Astrocyte (in vitro differentiated cells and primary cell): ENCODE results near the gene NAB2. TPM values are rescaled to one million over a fixed set of nuclear protein-coding genes. Genes with fewer than 3 reads are reported as not detected.

Experiments
- DNase-seq: peaks from one replicate; pipeline ENCODE4 v3.0.0-alpha.2; 2010; ENCODE audit warnings: low read depth
- FAIRE-seq: peaks from 2 replicates; lab custom pipeline; 2011; peaks lifted over from hg19 to GRCh38; lab: Jason Lieb, UNC
- H2AFZ ChIP-seq: 2 replicates; pipeline ENCODE4 v1.6.0; 2012; ENCODE audit warnings: low read depth, low read length, inconsistent platforms
- H3K27ac ChIP-seq: 2 replicates; pipeline ENCODE4 v1.5.1; 2011; ENCODE audit warnings: low read depth, low read length, inconsistent platforms
- H3K27me3 ChIP-seq: 2 replicates; pipeline ENCODE4 v1.6.0; 2011; ENCODE audit warnings: low read length, inconsistent platforms; ENCODE audit not compliant: insufficient read depth
- H3K36me3 ChIP-seq: 2 replicates; pipeline ENCODE4 v1.5.1; 2011; ENCODE audit warnings: low read length, inconsistent platforms; ENCODE audit not compliant: insufficient read depth
- H3K4me1 ChIP-seq: 2 replicates; pipeline ENCODE4 v1.5.1; 2011; ENCODE audit warnings: low read length, inconsistent platforms; ENCODE audit not compliant: insufficient read depth
- H3K4me2 ChIP-seq: 2 replicates; pipeline ENCODE4 v1.6.0; 2012; ENCODE audit warnings: low read length, inconsistent platforms
- H3K4me3 ChIP-seq: 2 replicates; pipeline ENCODE4 v1.5.1; 2011; ENCODE audit warnings: low read depth, mild to moderate bottlenecking, low read length, inconsistent platforms; ENCODE audit not compliant: insufficient read depth
- H3K79me2 ChIP-seq: 2 replicates; pipeline ENCODE4 v1.6.0; 2012; ENCODE audit warnings: mild to moderate bottlenecking, low read length, inconsistent platforms; ENCODE audit not compliant: insufficient read depth
- H3K9ac ChIP-seq: 2 replicates; pipeline ENCODE4 v1.6.0; 2012; ENCODE audit warnings: mild to moderate bottlenecking, low read length, inconsistent platforms
- H3K9me3 ChIP-seq: 2 replicates; pipeline ENCODE4 v1.5.1; 2012; ENCODE audit warnings: low read depth, mild to moderate bottlenecking, low read length, inconsistent platforms; ENCODE audit not compliant: insufficient read depth
- H4K20me1 ChIP-seq: 2 replicates; pipeline ENCODE4 v1.6.0; 2012; ENCODE audit warnings: low read length, inconsistent platforms; ENCODE audit not compliant: insufficient read depth
- H3K27ac Mint-ChIP-seq: one replicate; pipeline ENCODE4 v1.8.0; 2021; ENCODE audit warnings: mild to moderate bottlenecking, mixed read lengths; ENCODE audit not compliant: unreplicated experiment
- H3K27me3 Mint-ChIP-seq: one replicate; pipeline ENCODE4 v1.8.0; 2021; ENCODE audit warnings: low read depth, mixed read lengths; ENCODE audit not compliant: unreplicated experiment
- H3K36me3 Mint-ChIP-seq: one replicate; pipeline ENCODE4 v1.8.0; 2021; ENCODE audit warnings: low read depth, mixed read lengths; ENCODE audit not compliant: unreplicated experiment
- H3K4me1 Mint-ChIP-seq: one replicate; pipeline ENCODE4 v1.8.0; 2021; ENCODE audit warnings: low read depth, mixed read lengths; ENCODE audit not compliant: unreplicated experiment
- H3K4me3 Mint-ChIP-seq: one replicate; pipeline ENCODE4 v1.8.0; 2021; ENCODE audit warnings: mild to moderate bottlenecking, moderate library complexity, mixed read lengths; ENCODE audit not compliant: unreplicated experiment
- H3K9me3 Mint-ChIP-seq: one replicate; pipeline ENCODE4 v1.8.0; 2021; ENCODE audit warnings: mild to moderate bottlenecking, mixed read lengths; ENCODE audit not compliant: unreplicated experiment
- EZH2 ChIP-seq: IDR thresholded peaks from 2 replicates; pipeline ENCODE4 v1.6.1; 2012; ENCODE audit warnings: mild to moderate bottlenecking, low read length, inconsistent platforms; ENCODE audit not compliant: insufficient read depth
- total RNA-seq: library from RNA; stranded (reverse); gene quantifications from 2 replicates; pipeline ENCODE4 v1.2.1, GENCODE V29; 2021
- TF ChIP-seq, protein P1 (sequence below): IDR thresholded peaks from 2 replicates; pipeline ENCODE4 v1.5.1; 2011; ENCODE audit warnings: low read depth, mild to moderate bottlenecking, inconsistent platforms, low read length, moderate library complexity; ENCODE audit not compliant: insufficient read depth

The NAB2 gene
- total RNA-seq, 1 donor from 2014 or later: 36.6 TPM

DNA sequence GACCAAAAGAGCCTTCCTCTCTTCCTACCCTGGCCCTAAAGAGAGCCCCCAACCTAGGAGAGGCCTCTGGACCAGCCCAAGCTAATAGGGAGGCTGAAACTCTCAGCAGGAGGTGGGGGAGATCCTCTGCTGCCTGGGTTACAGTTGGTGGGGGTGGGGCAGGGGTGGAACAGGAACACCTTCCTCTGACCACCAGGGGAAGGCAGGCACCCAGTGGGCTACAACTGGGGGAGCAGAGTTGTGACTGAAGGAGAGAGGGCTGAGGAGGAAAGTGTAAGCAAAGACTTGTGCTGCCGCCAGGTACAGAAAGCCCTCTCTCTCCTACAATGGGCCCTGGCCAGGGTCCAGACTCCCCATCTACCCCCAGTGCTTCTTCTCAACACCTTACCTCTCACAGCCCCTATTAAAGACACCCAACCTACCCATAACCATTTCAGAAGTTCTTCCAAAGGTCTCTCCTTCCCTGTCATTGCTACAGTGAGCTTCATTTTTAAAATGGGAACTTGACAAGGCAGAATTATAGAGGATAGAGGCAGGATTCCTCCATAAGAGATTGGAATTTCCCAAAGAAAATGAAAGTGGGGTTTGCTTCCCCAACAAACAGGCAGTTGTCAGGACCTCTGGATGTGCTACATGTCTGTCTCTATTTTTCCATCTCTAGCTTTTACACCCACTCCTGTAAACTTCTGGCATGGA is 40.3 kb upstream of the NAB2 start:
- no peak overlapping the region for H3K27ac Mint-ChIP-seq

DNA sequence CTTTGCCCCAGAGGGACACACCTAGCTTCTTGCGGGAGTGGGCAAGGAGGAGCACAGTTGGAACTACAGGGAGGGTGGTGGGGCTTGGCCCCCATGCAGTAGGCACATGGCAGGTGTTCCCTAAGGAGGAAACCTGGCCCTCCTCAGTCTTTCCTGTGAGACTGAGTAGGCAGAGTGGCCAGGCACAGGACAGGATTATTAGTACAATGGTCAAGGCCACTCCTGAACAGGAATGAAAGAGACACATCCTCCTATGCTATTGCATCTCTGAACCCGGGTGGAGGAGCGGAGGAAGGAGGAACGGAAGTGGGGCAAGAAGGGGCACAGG is 39.8 kb upstream of the NAB2 start:
- H3K9me3 ChIP-seq: no peaks in the 10 kb centered on the region
- H3K4me3 ChIP-seq: no peak overlapping the region
- TF ChIP-seq, protein P1, sequence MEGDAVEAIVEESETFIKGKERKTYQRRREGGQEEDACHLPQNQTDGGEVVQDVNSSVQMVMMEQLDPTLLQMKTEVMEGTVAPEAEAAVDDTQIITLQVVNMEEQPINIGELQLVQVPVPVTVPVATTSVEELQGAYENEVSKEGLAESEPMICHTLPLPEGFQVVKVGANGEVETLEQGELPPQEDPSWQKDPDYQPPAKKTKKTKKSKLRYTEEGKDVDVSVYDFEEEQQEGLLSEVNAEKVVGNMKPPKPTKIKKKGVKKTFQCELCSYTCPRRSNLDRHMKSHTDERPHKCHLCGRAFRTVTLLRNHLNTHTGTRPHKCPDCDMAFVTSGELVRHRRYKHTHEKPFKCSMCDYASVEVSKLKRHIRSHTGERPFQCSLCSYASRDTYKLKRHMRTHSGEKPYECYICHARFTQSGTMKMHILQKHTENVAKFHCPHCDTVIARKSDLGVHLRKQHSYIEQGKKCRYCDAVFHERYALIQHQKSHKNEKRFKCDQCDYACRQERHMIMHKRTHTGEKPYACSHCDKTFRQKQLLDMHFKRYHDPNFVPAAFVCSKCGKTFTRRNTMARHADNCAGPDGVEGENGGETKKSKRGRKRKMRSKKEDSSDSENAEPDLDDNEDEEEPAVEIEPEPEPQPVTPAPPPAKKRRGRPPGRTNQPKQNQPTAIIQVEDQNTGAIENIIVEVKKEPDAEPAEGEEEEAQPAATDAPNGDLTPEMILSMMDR: no peak
- TF ChIP-seq EZH2: no peak
- H3K4me2 ChIP-seq: no peak overlapping the region
- H3K79me2 ChIP-seq: no peaks in the 10 kb centered on the region
- H3K4me1 Mint-ChIP-seq: peaks cover 4% of the 10 kb centered on the region
- no peak overlapping the region for H3K27ac Mint-ChIP-seq
- peaks cover 9% of the 10 kb centered on the region for H3K27me3 ChIP-seq
- no peak overlapping the region for H3K27ac ChIP-seq
- H3K9me3 Mint-ChIP-seq: peaks cover 2% of the 10 kb centered on the region
- no peak for DNase-seq
- peaks cover 25% of the 10 kb centered on the region for H3K27me3 Mint-ChIP-seq
- no peaks in the 10 kb centered on the region for H3K36me3 ChIP-seq
- H3K36me3 Mint-ChIP-seq: peaks cover 1% of the 10 kb centered on the region
- H3K9ac ChIP-seq: no peak overlapping the region
- H2AFZ ChIP-seq: no peak overlapping the region
- H4K20me1 ChIP-seq: no peaks in the 10 kb centered on the region
- FAIRE-seq: no peak
- no peaks in the 10 kb centered on the region for H3K4me1 ChIP-seq
- no peak overlapping the region for H3K4me3 Mint-ChIP-seq

More for the DNA sequence above, 40.3 kb upstream of the NAB2 start:
- Mint-ChIP-seq H3K36me3 (peaks cover 1% of the 10 kb centered on the region), H3K9me3 (peaks cover 2% of the 10 kb centered on the region), H3K4me1 (peaks cover 4% of the 10 kb centered on the region), H3K4me3 (no peak overlapping the region), H3K27me3 (peaks cover 28% of the 10 kb centered on the region)
- Histone ChIP-seq H4K20me1 (no peaks in the 10 kb centered on the region), H3K9ac (no peak overlapping the region), H2AFZ (no peak overlapping the region), H3K79me2 (no peaks in the 10 kb centered on the region), H3K4me2 (peak overlapping the region; percentile 22), H3K27ac (no peak overlapping the region), H3K27me3 (peaks cover 12% of the 10 kb centered on the region), H3K9me3 (no peaks in the 10 kb centered on the region), H3K36me3 (no peaks in the 10 kb centered on the region), H3K4me3 (no peak overlapping the region), H3K4me1 (no peaks in the 10 kb centered on the region)
- FAIRE-seq (no peak), DNase-seq (no peak)
- TF ChIP-seq, protein P1: no peak
- no peak for TF ChIP-seq EZH2

DNA sequence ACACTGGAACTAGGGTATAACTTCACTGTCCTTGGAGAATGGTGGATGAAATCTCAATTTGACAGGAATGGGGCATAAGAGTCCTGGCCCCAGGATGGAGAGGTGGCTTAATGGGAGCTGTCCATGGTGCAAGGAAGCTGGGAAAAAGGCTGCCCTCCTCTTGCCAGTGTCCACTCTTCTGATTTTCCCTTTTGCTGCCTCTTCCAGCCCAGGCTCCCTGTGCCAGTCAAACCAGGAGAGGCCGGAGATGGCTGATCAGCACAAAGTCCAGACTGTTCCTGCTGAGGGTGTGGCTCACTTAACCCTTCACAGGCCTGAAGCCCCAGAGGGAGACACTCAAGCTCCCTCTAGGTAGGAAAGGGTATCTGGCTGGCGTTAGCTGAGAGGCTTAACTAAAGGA is 39.0 kb upstream of the NAB2 start, which contains the start of gene MYO1A:
Gene MYO1A, minus strand, starts transcription at position 240 of the 400 bp plus-strand sequence. CDS start 1,806 bp downstream, outside the sequence.
- Histone ChIP-seq H2AFZ (no peak within 1 kb of the TSS), H3K9me3 (no peaks in the 10 kb centered on the region), H3K4me2 (no peak within 1 kb of the TSS), H3K4me1 (no peaks in the 10 kb centered on the region), H3K79me2 (no peaks in the 10 kb centered on the region), H3K27ac (no peak within 1 kb of the TSS), H3K9ac (no peak within 1 kb of the TSS), H3K36me3 (no peaks in the 10 kb centered on the region), H3K4me3 (no peak within 1 kb of the TSS), H4K20me1 (no peaks in the 10 kb centered on the region), H3K27me3 (peaks cover 9% of the 10 kb centered on the region)
- Mint-ChIP-seq H3K27me3 (peaks cover 25% of the 10 kb centered on the region), H3K4me1 (peaks cover 4% of the 10 kb centered on the region), H3K9me3 (peaks cover 2% of the 10 kb centered on the region), H3K27ac (no peak within 1 kb of the TSS), H3K36me3 (peaks cover 1% of the 10 kb centered on the region), H3K4me3 (no peak within 1 kb of the TSS)
- FAIRE-seq: no peak
- no peak for DNase-seq
- no peak for TF ChIP-seq EZH2
- TF ChIP-seq, protein P1: no peak
